Effector memory CD4-positive, alpha-beta T cell (primary cell): ENCODE measurements around the gene FIBCD1.
"Not testable (repeated sequence)": the region's sequence is repeated elsewhere in the genome, so short reads cannot be mapped to it uniquely, and the experiment has no call there.

ENCODE experiments used
- DNase-seq, 3 donors: peaks; one replicate each; pipeline ENCODE4 v3.0.0-alpha.2; 2020
- H3K27ac ChIP-seq: 2 replicates; pipeline ENCODE4 v1.7.0; 2013; ENCODE audit warnings: mild to moderate bottlenecking, low read length, moderate library complexity; ENCODE audit not compliant: insufficient read depth, poor library complexity, severe bottlenecking
- H3K27me3 ChIP-seq: replicated peaks from 2 replicates; pipeline ENCODE4 v1.7.0; 2013; ENCODE audit warnings: mild to moderate bottlenecking, low read length; ENCODE audit not compliant: insufficient read depth, control insufficient read depth, poor library complexity, severe bottlenecking
- H3K36me3 ChIP-seq: 2 replicates; pipeline ENCODE4 v1.7.0; 2013; ENCODE audit warnings: mild to moderate bottlenecking, low read length, moderate library complexity; ENCODE audit not compliant: control insufficient read depth, insufficient read depth
- H3K4me1 ChIP-seq: 2 replicates; pipeline ENCODE4 v1.7.0; 2013; ENCODE audit warnings: low read length, mild to moderate bottlenecking; ENCODE audit not compliant: control insufficient read depth, insufficient read depth, poor library complexity, severe bottlenecking
- H3K4me3 ChIP-seq: 2 replicates; pipeline ENCODE4 v1.7.0; 2013; ENCODE audit warnings: low read length, low read depth, mild to moderate bottlenecking; ENCODE audit not compliant: insufficient read depth, poor library complexity, severe bottlenecking
- H3K9me3 ChIP-seq: 2 replicates; pipeline ENCODE4 v1.7.0; 2013; ENCODE audit warnings: mild to moderate bottlenecking, low read length, moderate library complexity; ENCODE audit not compliant: control insufficient read depth

The FIBCD1 gene

DNA sequence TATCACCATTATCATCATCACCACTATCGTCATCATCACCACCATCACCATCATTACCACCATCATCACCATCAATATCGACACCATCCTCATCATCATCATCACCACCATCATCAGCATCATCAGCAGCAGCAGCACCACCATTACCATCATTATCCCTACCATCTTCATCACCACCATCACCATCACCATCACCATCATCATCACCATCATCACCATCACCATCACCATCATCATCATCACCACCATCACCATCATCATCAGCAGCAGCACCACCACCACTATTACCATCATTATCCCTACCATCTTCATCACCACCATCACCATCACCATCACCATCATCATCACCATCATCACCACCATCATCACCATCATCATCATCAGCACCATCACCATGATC is 15.9 kb upstream of the FIBCD1 start:
- H3K4me1 ChIP-seq, H3K27me3 ChIP-seq, H3K9me3 ChIP-seq, H3K4me3 ChIP-seq, H3K27ac ChIP-seq, H3K36me3 ChIP-seq, DNase-seq: not testable (repeated sequence)

GRCh38 chr9:130954317-130954716 is 15.3 kb upstream of the FIBCD1 start:
- DNase-seq: no peak
- no peak overlapping the region for H3K4me3 ChIP-seq
- H3K36me3 ChIP-seq: no peaks in the 10 kb centered on the region
- no peaks in the 10 kb centered on the region for H3K4me1 ChIP-seq
- H3K27me3 ChIP-seq: no peaks in the 10 kb centered on the region
- no peak overlapping the region for H3K27ac ChIP-seq
- H3K9me3 ChIP-seq: no peaks in the 10 kb centered on the region

DNA sequence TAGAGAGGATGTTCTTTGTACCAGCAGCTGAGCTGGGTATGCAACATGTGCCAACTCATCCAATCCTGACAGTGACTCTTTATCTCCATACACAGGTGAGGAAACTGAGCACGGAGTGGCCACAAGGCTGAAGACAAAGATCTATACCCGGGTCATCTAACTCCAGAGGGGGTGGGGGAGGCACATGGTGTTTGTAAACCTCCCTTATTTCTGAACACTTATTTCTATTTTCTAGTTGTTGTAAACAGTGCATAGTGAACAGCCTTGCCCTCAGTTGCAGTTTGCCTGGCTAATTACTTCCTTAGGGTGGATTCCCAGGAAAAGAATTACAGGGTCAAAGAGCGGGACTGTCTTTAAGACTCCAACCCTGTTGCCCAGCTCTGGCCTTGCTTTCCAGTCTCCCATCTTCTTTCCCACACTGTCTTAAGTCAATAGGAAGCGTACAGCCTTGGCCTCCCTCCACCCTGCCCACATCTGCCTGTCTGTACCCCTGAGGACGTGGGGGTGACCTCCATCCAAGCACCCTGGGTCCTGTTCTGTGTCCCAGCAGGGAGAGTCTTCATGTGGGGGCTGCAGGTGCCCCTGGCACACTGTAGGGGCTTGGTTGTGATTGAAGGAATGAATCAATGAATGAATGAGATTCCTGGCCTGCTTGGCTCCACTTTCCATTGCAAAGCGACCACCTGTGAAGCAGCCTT is 13.2 kb upstream of the FIBCD1 start:
- Histone ChIP-seq H3K4me3 (no peak overlapping the region), H3K27me3 (no peaks in the 10 kb centered on the region), H3K36me3 (no peaks in the 10 kb centered on the region)

GRCh38 chr9:130950039-130950311 is 10.9 kb upstream of the FIBCD1 start:
- H3K4me3 ChIP-seq: no peak overlapping the region

More for the DNA sequence above, 13.2 kb upstream of the FIBCD1 start:
- no peak for DNase-seq
- no peak overlapping the region for H3K27ac ChIP-seq
- no peaks in the 10 kb centered on the region for H3K9me3 ChIP-seq
- no peaks in the 10 kb centered on the region for H3K4me1 ChIP-seq

GRCh38 chr9:130949188-130950038 is 10.4 kb upstream of the FIBCD1 start:
- Histone ChIP-seq H3K36me3 (no peaks in the 10 kb centered on the region), H3K27me3 (no peaks in the 10 kb centered on the region), H3K4me1 (no peaks in the 10 kb centered on the region), H3K4me3 (no peak overlapping the region), H3K27ac (no peak overlapping the region), H3K9me3 (no peaks in the 10 kb centered on the region)
- DNase-seq: no peak

More at GRCh38 chr9:130950039-130950311, 10.9 kb upstream of the FIBCD1 start:
- Histone ChIP-seq H3K27ac (no peak overlapping the region), H3K27me3 (no peaks in the 10 kb centered on the region), H3K4me1 (no peaks in the 10 kb centered on the region), H3K9me3 (no peaks in the 10 kb centered on the region), H3K36me3 (no peaks in the 10 kb centered on the region)
- DNase-seq: no peak

DNA sequence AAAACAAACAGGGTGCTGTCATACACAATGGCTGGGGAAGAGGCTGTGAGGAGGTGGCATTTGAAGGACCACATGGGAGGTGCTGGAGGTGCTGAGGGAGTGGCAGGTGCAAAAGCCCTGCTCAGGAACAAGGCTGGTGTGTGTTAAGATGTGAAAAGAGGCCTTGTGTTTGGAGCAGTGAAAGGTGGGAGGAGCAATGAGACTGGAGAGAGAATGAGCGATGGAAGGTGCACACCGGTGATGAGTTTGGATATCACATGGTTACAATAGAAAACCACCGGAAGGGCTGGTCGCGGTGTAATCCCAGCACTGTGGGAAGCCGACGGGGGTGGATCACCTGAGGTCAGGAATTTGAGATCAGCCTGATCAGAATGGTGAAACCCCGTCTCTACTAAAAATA is 9.2 kb upstream of the FIBCD1 start:
- DNase-seq: no peak
- Histone ChIP-seq H3K4me3 (no peak overlapping the region), H3K36me3 (no peaks in the 10 kb centered on the region), H3K4me1 (no peaks in the 10 kb centered on the region), H3K27ac (no peak overlapping the region), H3K9me3 (no peaks in the 10 kb centered on the region), H3K27me3 (no peaks in the 10 kb centered on the region)

DNA sequence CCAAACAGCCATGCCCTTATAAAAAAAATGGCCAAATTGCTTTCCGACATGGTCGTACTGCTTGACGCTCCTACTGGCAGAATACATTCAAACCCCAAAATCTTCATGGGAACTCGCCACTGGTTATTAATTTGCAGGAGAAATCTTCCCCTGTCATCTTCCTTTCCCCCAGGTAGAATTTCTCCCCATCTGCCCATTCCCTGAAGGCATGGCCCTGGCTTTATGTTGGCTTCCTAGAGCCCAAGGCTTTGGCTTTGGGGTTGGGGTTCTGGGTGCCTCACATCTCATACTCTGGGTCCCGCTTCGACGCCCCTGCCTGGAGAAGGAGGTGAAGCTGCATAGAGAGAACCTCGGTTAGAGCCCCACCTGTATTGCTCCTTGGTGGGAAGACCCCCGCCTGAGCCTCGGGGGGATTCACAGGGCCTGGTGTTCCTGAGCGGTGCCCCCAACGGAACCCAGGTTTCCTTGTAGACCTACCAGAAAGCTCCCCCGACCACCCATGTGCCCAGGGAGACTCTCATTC is 8.6 kb upstream of the FIBCD1 start:
- Histone ChIP-seq H3K27ac (no peak overlapping the region), H3K4me1 (no peaks in the 10 kb centered on the region), H3K4me3 (no peak overlapping the region), H3K36me3 (no peaks in the 10 kb centered on the region), H3K9me3 (no peaks in the 10 kb centered on the region), H3K27me3 (no peaks in the 10 kb centered on the region)
- DNase-seq: no peak

GRCh38 chr9:130946766-130947617 is 7.9 kb upstream of the FIBCD1 start:
- Histone ChIP-seq H3K27ac (no peak overlapping the region), H3K4me3 (no peak overlapping the region), H3K9me3 (no peaks in the 10 kb centered on the region), H3K4me1 (no peaks in the 10 kb centered on the region), H3K36me3 (no peaks in the 10 kb centered on the region), H3K27me3 (no peaks in the 10 kb centered on the region)
- DNase-seq: no peak

DNA sequence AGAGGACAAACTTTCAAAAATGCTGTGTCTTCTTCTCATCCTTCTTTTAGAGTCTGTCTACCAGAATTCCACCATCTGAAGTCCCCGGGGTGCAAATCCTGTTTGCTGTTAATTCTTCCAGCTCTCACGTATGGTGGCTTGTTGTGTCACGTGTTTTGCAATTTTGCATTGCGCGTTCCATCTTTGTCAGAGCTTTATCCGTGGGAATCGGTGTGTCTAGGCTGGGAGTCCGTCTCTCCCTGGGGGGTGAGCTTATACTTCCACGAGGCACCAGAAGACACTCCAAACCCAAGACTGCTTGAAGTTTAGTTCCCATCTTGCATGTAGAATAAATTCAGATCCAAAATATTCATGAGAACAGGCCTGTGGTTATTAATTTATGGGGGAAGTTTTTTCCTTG is 6.1 kb upstream of the FIBCD1 start:
- Histone ChIP-seq H3K9me3 (no peaks in the 10 kb centered on the region), H3K36me3 (no peaks in the 10 kb centered on the region), H3K4me1 (peaks cover 9% of the 10 kb centered on the region), H3K4me3 (no peak overlapping the region), H3K27ac (no peak overlapping the region), H3K27me3 (peaks cover 8% of the 10 kb centered on the region)
- DNase-seq: no peak
